H9 (cell line): ENCODE measurements around the gene ZNF423. TPM values are rescaled to one million over a fixed set of nuclear protein-coding genes. Genes with fewer than 3 reads are reported as not detected.

ENCODE experiments used
- DNase-seq: peaks from one replicate; pipeline ENCODE4 v3.0.0-alpha.2; 2017
- H2AFZ ChIP-seq: one replicate; pipeline ENCODE4 v1.6.1; 2013; ENCODE audit warnings: mild to moderate bottlenecking, low read length, control low read depth, moderate library complexity
- H2AK5ac ChIP-seq: 2 replicates; pipeline ENCODE4 v1.6.1; 2013; ENCODE audit warnings: low read length, control low read depth, mixed read lengths; ENCODE audit not compliant: insufficient read length
- H2BK120ac ChIP-seq: one replicate; pipeline ENCODE4 v1.6.1; 2013; ENCODE audit warnings: low read depth, mild to moderate bottlenecking, low read length, control low read depth, inconsistent platforms; ENCODE audit not compliant: poor library complexity, severe bottlenecking
- H2BK12ac ChIP-seq: 2 replicates; pipeline ENCODE4 v1.6.1; 2013; ENCODE audit warnings: low read length, control low read depth, mixed read lengths, low read depth; ENCODE audit not compliant: insufficient read length
- H2BK15ac ChIP-seq: 2 replicates; pipeline ENCODE4 v1.6.1; 2013; ENCODE audit warnings: low read depth, low read length, control low read depth
- H2BK20ac ChIP-seq: one replicate; pipeline ENCODE4 v1.6.1; 2013; ENCODE audit warnings: low read depth, mild to moderate bottlenecking, low read length, control low read depth, inconsistent platforms; ENCODE audit not compliant: poor library complexity, severe bottlenecking
- H2BK5ac ChIP-seq: 2 replicates; pipeline ENCODE4 v1.6.1; 2013; ENCODE audit warnings: low read length, control low read depth, mixed read lengths; ENCODE audit not compliant: insufficient read length
- H3K14ac ChIP-seq: 2 replicates; pipeline ENCODE4 v1.6.1; 2013; ENCODE audit warnings: low read length, control low read depth; ENCODE audit not compliant: insufficient read depth
- H3K18ac ChIP-seq: 2 replicates; pipeline ENCODE4 v1.6.1; 2013; ENCODE audit warnings: low read depth, mild to moderate bottlenecking, mixed read lengths, low read length, control low read depth; ENCODE audit not compliant: insufficient read length
- H3K23ac ChIP-seq: 2 replicates; pipeline ENCODE4 v1.6.1; 2013; ENCODE audit warnings: low read length, control low read depth, mixed read lengths, low read depth; ENCODE audit not compliant: insufficient read length
- H3K23me2 ChIP-seq: 2 replicates; pipeline ENCODE4 v1.6.1; 2013; ENCODE audit warnings: low read depth, mild to moderate bottlenecking, mixed read lengths, low read length, control low read depth; ENCODE audit not compliant: insufficient read length, poor library complexity, severe bottlenecking
- H3K27ac ChIP-seq: 2 replicates; pipeline ENCODE4 v1.5.1; 2013; ENCODE audit warnings: low read length, control low read depth, mixed read lengths, low read depth; ENCODE audit not compliant: insufficient read length
- H3K27me3 ChIP-seq: 2 replicates; pipeline ENCODE4 v1.6.1; 2013; ENCODE audit warnings: low read length, control low read depth, inconsistent platforms; ENCODE audit not compliant: insufficient read depth
- H3K4ac ChIP-seq: 2 replicates; pipeline ENCODE4 v1.6.1; 2013; ENCODE audit warnings: low read depth, mild to moderate bottlenecking, control low read depth, inconsistent platforms, low read length, moderate library complexity
- H3K4me1 ChIP-seq: 2 replicates; pipeline ENCODE4 v1.6.1; 2013; ENCODE audit warnings: low read length, control low read depth, inconsistent platforms; ENCODE audit not compliant: insufficient read depth
- H3K4me2 ChIP-seq: 2 replicates; pipeline ENCODE4 v1.6.1; 2013; ENCODE audit warnings: low read length, control low read depth, mixed read lengths; ENCODE audit not compliant: insufficient read length, insufficient read depth
- H3K56ac ChIP-seq: 2 replicates; pipeline ENCODE4 v1.6.1; 2013; ENCODE audit warnings: low read depth, mild to moderate bottlenecking, mixed read lengths, low read length, control low read depth; ENCODE audit not compliant: insufficient read length
- H3K79me1 ChIP-seq: 2 replicates; pipeline ENCODE4 v1.6.1; 2013; ENCODE audit warnings: low read depth, mild to moderate bottlenecking, moderate library complexity, low read length, control low read depth, inconsistent platforms; ENCODE audit not compliant: insufficient read depth, poor library complexity, severe bottlenecking
- H3K79me2 ChIP-seq: 2 replicates; pipeline ENCODE4 v1.6.1; 2013; ENCODE audit warnings: low read length, control low read depth, inconsistent platforms; ENCODE audit not compliant: insufficient read depth
- H3K9ac ChIP-seq: 2 replicates; pipeline ENCODE4 v1.6.1; 2013; ENCODE audit warnings: low read length, control low read depth, mixed read lengths; ENCODE audit not compliant: insufficient read length; ENCODE audit errors: extremely low read depth
- H3K9me3 ChIP-seq: one replicate; pipeline ENCODE4 v1.6.1; 2013; ENCODE audit warnings: low read depth, low read length, inconsistent platforms; ENCODE audit not compliant: control insufficient read depth
- H3T11ph ChIP-seq: one replicate; pipeline ENCODE4 v1.6.1; 2013; ENCODE audit warnings: mild to moderate bottlenecking, low read length, control low read depth, inconsistent platforms
- H4K20me1 ChIP-seq: one replicate; pipeline ENCODE4 v1.6.1; 2013; ENCODE audit not compliant: control insufficient read depth, insufficient read length, insufficient read depth
- H4K5ac ChIP-seq: 2 replicates; pipeline ENCODE4 v1.6.1; 2013; ENCODE audit warnings: low read depth, mild to moderate bottlenecking, mixed read lengths, low read length, control low read depth; ENCODE audit not compliant: insufficient read length
- H4K8ac ChIP-seq: replicated peaks from 2 replicates; pipeline ENCODE4 v1.6.1; 2013; ENCODE audit warnings: low read length, control low read depth, mixed read lengths, low read depth; ENCODE audit not compliant: insufficient read length
- H4K91ac ChIP-seq: 2 replicates; pipeline ENCODE4 v1.6.1; 2013; ENCODE audit warnings: low read depth, mild to moderate bottlenecking, moderate library complexity, mixed read lengths, low read length, control low read depth; ENCODE audit not compliant: insufficient read length
- H3K27ac Mint-ChIP-seq, 3 experiments: 2 replicates in 2 of 3; 3 replicates in 1 of 3; pipeline ENCODE4 v1.8.0; 2020 to 2021; ENCODE audit warnings: mixed read lengths in 3 of 3, mild to moderate bottlenecking in 1 of 3, moderate library complexity in 1 of 3
- H3K27me3 Mint-ChIP-seq: 2 replicates; pipeline ENCODE4 v1.8.0; 2021; ENCODE audit warnings: low read depth, mild to moderate bottlenecking, moderate library complexity, mixed read lengths
- H3K36me3 Mint-ChIP-seq, 3 experiments: 2 replicates in 2 of 3; 3 replicates in 1 of 3; pipeline ENCODE4 v1.8.0; 2020 to 2021; ENCODE audit warnings: low read depth in 3 of 3, mixed read lengths in 3 of 3; ENCODE audit not compliant: insufficient read depth in 1 of 3
- H3K4me1 Mint-ChIP-seq, 2 experiments: 2 replicates each; pipeline ENCODE4 v1.8.0; 2020; ENCODE audit warnings: mixed read lengths in 2 of 2
- H3K4me3 Mint-ChIP-seq, 2 experiments: 2 replicates in 1 of 2; 3 replicates in 1 of 2; pipeline ENCODE4 v1.8.0; 2020 to 2021; ENCODE audit warnings: mild to moderate bottlenecking in 2 of 2, mixed read lengths in 2 of 2, moderate library complexity in 1 of 2
- H3K9me3 Mint-ChIP-seq, 2 experiments: 2 replicates in 1 of 2; 3 replicates in 1 of 2; pipeline ENCODE4 v1.8.0; 2020; ENCODE audit warnings: mild to moderate bottlenecking in 2 of 2, mixed read lengths in 2 of 2, moderate library complexity in 1 of 2
- WGBS: extraction: QIAGEN DNeasy Blood & Tissue Kit; methylation state at CpG from one replicate; pipeline ENCODE4 v1.1.7; 2013; ENCODE audit warnings: missing lambda C conversion rate, low lambda C conversion rate, mixed read lengths; ENCODE audit not compliant: insufficient read length; ENCODE audit errors: extremely low coverage; 5-methylcytosine and 5-hydroxymethylcytosine counted together
- total RNA-seq: library from RNA; stranded (reverse); gene quantifications from 2 replicates; pipeline ENCODE4 v1.2.1, GENCODE V29; 2021
- TF ChIP-seq, protein P1 (sequence below): fragments of 200-600 bp; sonication (generic); conservative IDR thresholded peaks from 3 replicates; pipeline ENCODE4 v1.8.0; 2021; ENCODE audit warnings: antibody characterized with exemption, mild to moderate bottlenecking

ZNF423 gene
- total RNA-seq, 1 experiment from 2014 or later = 51.5 TPM

DNA sequence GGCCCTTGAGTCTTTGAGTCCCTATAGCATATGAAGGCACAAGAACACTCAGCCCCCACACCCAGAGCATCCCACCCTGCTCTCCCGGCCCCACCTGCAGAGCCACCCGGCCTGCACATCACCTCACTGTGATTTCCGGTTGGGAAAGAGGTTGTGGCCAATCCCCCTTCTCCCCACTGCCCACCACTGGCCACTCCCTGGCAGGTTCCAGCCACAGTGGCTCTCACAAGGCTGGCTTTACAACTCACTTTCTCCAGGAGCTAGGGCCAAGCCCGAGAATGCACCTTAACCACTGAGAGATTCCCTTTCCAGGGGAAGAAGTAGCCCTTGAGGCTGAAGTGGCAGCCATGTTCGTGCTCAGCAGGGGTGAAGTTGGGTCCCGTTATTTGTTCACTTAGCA is 358.4 kb downstream of the ZNF423 start:
- no peak overlapping the region for H4K8ac ChIP-seq
- no peak overlapping the region for H3K4ac ChIP-seq
- no peaks in the 10 kb centered on the region for H3K9me3 Mint-ChIP-seq
- H4K91ac ChIP-seq = no peak overlapping the region
- H2BK15ac ChIP-seq = no peak overlapping the region
- H3K79me1 ChIP-seq = no peaks in the 10 kb centered on the region
- no peak overlapping the region for H3K27ac ChIP-seq
- no peak for DNase-seq
- no peak overlapping the region for H2BK5ac ChIP-seq
- no peak overlapping the region for H2BK20ac ChIP-seq
- no peaks in the 10 kb centered on the region for H3K9me3 ChIP-seq
- no peak overlapping the region for H2AK5ac ChIP-seq
- no peaks in the 10 kb centered on the region for H3K23me2 ChIP-seq
- H3K79me2 ChIP-seq = no peaks in the 10 kb centered on the region
- no peaks in the 10 kb centered on the region for H4K20me1 ChIP-seq
- no peak overlapping the region for H4K5ac ChIP-seq
- no peaks in the 10 kb centered on the region for H3K27me3 ChIP-seq
- H3K23ac ChIP-seq = no peak overlapping the region
- no peak overlapping the region for H3K9ac ChIP-seq
- no peak overlapping the region for H3K14ac ChIP-seq
- no peak overlapping the region for H2AFZ ChIP-seq
- H3K56ac ChIP-seq = no peak overlapping the region
- H3K36me3 Mint-ChIP-seq = peaks cover 0 to 6% (median 3%) of the 10 kb centered on the region in 3 experiments; a peak in 5 of 7 replicates
- no peak overlapping the region for H2BK120ac ChIP-seq
- no peak overlapping the region for H3T11ph ChIP-seq
- H3K18ac ChIP-seq = no peak overlapping the region
- WGBS = no CpG with 5 or more reads among the region's 6 CpGs
- H3K27me3 Mint-ChIP-seq = no peaks in the 10 kb centered on the region; the same call in 1 of the 2 replicates
- H3K4me2 ChIP-seq = no peak overlapping the region
- TF ChIP-seq, protein P1, sequence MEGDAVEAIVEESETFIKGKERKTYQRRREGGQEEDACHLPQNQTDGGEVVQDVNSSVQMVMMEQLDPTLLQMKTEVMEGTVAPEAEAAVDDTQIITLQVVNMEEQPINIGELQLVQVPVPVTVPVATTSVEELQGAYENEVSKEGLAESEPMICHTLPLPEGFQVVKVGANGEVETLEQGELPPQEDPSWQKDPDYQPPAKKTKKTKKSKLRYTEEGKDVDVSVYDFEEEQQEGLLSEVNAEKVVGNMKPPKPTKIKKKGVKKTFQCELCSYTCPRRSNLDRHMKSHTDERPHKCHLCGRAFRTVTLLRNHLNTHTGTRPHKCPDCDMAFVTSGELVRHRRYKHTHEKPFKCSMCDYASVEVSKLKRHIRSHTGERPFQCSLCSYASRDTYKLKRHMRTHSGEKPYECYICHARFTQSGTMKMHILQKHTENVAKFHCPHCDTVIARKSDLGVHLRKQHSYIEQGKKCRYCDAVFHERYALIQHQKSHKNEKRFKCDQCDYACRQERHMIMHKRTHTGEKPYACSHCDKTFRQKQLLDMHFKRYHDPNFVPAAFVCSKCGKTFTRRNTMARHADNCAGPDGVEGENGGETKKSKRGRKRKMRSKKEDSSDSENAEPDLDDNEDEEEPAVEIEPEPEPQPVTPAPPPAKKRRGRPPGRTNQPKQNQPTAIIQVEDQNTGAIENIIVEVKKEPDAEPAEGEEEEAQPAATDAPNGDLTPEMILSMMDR = no peak
- peaks cover 0 to 11% of the 10 kb centered on the region in 2 experiments; a peak in 2 of 4 replicates for H3K4me1 Mint-ChIP-seq
- H2BK12ac ChIP-seq = no peak overlapping the region
- H3K4me3 Mint-ChIP-seq = no peak overlapping the region
- H3K27ac Mint-ChIP-seq = peak overlapping the region in 1 of 3 experiments; percentile 47; a peak in 1 of 7 replicates
- no peaks in the 10 kb centered on the region for H3K4me1 ChIP-seq
